HG03521 (cell line): Measurements from ENCODE around the gene AKT1S1.

ENCODE experiments used
- ATAC-seq: cut with Tn5 transposase; IDR thresholded peaks from one replicate; pipeline ENCODE4 v1.9.1; 2021; ENCODE audit warnings: mild to moderate bottlenecking, moderate library complexity; ENCODE audit not compliant: unreplicated experiment

AKT1S1 gene

DNA sequence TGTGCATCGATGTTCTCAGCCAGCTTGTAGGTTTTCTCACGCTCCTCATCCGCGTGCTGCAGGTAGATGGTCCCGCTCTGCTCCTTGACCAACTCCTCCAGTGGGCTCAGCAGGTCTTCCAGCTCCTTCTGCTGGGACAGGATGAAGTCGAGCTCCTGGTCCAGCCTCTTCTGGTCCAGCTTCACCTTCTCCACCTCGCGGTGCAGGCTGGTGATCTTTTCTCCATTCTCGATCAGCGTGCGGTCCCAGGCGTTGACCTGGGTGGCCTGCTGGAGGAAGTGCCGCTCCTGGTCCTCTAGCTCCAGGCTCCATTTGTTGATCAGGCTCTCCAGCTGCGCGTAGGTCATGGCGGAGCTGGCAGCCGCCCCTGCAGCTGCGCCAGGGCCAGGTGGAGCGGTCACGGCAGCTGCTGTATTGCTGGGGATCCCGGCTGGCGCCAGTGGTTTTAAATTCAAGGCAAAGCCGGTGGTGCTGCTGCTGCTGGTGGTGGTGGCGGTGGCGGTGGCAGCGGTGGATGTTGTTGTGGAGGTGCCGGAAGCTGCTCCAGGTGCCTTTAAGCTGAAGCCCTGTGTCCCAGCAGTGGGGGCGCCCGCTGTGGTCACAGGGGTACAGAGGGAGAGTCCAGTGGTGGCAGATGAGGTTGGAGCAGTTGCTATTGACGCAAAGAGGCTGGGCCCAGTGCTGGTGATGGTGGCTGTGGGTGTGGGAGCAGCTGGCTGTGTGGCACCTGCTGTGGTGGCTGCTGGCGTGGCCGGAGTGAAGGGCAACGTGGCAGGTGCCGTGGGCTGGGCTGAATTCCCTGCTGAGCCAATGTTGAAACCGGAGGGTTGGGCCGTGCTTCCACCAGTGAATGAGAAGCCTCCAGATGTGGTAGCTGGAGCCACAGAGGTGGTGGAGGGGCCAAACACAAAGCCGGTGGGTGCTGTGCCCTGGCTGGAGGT, 31.6 kb upstream of the AKT1S1 start:
- ATAC-seq = no peak

DNA sequence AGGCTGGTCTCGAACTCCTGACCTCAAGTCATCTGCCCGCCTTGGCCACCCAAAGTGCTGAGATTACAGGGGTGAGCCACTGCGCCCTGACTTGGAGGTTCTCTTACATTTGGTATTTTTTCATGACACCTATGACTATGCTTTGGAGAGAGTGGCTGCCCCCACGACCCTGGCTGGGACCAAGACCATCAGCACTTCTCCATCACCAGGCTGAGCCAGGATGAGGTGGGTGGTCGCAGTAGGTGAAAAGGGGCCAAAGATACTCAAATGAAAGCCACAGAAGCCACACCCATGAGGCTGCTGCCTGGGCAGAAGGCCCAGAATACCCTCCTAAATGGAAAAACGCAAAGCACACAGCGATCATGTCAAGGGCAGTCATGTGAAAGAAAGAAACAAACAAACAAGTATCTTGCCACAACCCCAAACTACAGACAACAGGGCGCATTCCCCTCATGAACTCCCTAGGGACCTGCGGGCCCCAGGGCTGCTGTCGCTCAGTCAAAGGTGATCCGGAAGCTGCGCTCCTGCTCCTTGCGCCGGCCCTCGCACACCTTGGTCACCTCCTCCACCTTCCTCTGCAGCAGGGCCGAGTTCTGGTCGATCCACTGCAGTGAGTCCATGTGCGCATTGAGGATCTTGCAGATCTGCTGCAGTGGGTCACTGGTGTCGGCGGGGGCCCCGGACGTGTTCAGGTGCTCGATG, 30.7 kb upstream of the AKT1S1 start:
- ATAC-seq = no peak

DNA sequence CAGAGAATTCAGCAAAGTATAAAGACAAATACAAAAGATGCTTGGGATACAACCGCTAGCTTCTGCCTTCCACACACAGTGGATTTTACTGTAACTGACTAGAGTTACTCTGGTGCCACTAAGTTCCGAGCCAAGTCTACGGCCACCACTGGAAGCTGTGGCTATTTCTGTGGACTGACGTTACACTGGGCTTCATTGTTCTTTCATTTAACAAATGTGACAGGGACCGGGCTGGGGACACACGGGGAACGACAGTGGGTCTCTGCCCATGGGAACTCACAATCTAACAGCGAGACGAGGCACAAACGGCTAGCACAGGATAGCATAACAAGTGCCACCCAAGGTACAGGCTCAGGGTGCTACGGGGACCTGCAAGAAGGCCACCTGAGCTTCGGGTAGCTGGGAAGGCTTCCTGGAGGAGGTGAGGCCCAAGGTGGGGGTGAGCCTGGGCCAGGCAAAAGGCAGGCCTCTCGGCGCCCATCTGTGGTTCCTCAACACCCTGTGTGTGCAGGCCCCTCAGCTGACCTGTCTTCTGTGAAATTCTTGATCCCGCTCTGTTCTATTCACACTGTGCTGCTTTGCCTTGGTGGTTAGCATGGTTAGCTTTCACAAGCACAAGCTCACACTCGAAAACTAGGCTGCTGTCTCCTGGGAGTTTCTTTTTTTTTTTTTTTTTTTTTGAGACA, 29.9 kb upstream of the AKT1S1 start:
- ATAC-seq = no peak

DNA sequence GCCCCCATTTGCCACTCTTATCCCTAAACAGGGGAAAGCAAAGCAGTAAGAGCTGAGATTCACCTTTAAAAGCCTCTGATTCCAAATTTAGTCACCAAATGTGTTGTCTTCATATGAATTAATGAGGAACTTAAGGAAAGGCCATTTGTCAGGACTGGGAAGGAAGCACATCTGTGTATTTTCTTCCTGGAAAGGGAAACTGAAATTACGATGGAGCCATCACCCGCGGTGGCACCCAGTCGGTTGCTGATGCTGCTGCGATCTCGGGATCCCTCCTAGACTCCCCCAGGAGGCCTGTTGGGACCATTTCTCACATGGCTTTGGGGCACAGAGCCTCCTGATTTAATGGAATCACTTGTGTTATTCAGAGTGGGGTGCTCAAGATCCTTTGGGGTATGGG, 27.0 kb upstream of the AKT1S1 start:
- no peak for ATAC-seq

DNA sequence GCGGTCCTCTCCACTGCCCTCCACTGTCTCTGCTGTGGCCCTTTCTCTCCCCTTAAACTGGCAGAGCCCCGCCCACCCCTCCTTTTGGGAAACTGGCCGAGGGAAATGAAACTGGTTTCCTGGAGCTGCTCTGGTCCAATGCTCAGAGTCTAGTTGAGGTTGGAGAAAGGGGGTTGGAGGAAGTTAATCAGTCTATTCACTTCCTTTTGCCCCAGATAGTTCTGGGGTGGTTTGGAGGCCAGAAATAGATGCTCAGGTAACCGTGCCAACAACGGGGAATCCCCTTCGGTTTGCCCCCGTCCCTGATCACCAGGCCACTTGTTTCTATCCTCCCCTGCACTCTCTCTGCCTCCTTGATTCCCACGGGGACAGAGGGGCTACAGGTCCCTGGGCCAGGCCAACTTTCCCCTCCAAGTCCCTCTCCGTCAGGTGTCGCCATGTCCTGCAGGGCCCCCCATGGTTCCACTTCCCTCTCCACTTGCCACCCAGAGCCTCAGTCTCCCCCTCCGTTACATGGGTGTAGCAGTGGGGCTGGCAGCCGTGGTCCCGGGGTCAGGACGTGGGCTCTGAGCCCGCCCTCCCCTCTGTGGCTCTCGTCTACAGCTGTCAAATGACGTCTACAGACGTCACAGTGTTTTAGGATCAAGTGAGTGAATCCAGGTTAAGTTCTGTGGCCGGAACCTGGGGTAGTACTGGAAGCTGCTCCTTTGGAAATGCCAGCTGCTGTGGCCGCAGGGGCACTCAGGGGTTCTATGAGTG, 19.9 kb upstream of the AKT1S1 start, which contains the start of gene IL4I1:
Gene IL4I1, minus strand, starts transcription at position 25 of the 759 bp plus-strand sequence. CDS start 727 bp downstream, outside the sequence.
- ATAC-seq = no peak

DNA sequence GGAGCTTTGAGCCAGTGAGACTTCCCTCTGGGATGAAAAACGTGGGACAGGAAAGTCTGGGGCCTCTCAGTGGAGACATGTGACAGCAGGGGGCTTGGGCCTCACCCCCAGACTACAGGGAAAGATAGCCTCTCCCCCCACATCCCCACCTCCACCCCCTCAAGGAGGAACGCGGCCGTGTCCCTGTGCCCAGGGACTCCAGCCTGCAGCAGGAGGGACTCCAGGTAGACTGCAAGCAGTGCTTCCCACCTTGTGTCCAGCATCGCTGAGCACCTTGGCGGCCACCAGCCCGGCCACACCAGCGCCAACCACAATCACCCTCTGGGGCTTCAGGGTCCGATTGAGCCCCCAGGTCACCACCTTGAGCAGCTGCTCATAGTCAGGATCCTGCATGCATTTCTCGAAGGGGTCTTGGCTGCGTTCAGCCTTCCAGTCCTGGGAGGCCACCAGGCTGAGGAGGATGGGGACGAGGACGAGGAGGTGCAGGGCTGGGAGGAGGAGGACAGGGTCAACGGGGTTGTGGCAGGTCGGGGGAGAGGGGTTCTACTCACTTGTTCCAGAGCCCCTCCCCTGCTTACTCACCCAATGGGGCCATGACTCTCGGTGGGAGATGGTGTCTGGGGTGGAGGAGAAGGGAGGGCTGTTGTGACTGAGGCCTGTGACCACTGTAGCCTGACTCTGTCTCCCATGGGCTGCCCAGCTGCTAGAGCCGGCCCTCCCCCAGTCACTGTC, 18.6 kb upstream of the AKT1S1 start:
- ATAC-seq = no peak

DNA sequence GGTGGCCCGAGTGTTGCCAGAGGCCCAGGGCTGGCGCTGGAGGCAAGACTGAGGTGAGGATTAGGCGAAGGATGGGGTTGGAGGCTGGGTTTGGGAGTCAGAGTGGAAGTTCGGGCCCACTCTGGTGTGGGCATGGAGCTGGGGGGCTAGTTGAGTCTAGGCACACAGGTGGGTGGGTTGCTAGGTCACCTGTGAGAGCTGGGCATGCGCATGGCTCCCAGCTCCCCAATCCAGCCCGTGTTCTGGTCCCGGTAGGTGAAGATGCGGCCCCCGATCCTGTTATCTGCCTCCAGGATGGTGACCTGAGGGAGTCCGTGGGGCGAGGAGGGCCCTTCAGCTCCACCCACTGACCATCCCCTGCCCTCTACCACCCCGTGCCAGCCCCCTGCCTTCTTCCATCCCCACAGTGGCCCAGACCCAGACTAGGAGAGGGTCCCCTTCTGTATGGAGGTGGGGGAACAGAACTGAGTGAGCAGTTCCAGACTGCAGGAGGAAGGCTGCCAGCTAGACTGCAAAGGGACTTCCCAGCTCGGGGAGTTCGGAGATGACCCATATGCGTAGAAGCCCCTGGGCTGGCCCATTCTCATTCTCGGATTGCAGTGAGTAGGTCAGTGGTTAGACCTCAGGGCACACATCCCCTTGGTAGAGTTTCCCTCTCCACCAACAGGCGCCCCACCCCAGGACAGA, 17.9 kb upstream of the AKT1S1 start:
- ATAC-seq = no peak

DNA sequence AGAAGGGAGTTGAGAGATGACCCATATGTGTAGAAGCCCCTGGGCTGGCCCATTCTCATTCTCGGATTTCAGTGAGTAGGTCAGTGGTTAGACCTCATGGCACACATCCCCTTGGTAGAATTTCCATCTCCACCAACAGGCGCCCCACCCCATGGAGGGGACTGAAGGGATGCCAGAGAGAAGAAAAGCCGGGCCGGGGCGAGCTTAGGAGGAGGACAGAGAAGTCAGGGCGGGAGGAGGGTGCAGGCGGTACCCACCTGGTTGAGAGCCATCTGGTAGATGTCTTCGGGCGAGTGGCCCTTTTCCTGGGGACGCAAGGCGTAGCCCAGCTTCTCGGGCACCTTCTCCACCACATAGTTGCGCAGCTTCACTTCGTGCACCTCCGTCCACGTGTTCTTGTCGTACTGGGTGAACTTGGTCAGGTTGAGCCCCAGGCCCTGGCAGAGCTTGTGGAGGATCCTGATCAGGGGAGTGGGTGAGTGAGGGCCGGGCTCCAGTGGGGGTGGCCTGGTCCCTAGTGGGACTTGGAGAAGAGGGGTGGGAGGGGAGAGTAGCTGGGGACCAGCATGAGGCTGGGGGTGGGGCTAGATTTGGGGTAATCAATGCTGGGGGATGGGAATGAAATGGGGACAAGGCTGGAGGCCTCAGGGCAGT, 17.0 kb upstream of the AKT1S1 start:
- ATAC-seq = no peak

DNA sequence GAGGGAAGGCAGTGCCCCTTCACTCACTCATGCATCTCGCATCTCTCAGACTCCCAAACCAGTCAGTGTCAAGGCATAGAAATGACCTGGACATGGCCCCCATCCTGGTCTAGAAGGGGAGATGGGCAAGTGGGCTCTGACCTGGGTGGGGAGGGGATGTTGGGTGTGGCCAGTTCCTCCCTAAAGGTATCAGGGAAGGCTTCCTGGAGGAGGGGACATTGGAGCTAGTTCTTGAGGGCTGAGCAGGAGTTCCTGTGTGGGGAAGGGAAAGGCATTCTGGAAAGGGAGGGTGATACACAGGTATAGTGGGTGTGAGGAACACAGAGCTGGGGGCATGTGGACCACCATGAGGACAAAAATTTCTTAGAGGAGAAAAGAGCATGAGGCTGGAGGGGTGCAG, 15.6 kb upstream of the AKT1S1 start:
- ATAC-seq = no peak

DNA sequence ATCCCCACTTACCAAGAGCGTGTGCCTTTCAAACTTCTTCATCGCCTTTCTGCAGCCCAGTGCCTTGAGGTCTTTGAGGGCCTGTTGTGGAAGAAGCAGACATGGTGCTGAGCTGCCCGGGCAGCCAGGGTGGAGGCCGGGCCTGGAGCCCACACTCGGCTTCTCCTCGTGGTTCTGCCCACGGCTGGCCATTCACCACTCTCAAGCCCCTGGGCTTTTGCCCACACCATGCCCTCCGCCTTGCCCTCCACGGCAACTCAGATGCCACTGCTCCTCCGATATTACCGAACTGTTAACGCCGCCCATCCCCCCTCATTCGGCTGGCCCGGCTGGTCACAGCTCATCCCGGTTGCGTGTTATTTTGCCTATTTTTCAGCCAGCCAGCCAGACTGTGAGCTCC, 14.2 kb upstream of the AKT1S1 start:
- ATAC-seq = no peak

DNA sequence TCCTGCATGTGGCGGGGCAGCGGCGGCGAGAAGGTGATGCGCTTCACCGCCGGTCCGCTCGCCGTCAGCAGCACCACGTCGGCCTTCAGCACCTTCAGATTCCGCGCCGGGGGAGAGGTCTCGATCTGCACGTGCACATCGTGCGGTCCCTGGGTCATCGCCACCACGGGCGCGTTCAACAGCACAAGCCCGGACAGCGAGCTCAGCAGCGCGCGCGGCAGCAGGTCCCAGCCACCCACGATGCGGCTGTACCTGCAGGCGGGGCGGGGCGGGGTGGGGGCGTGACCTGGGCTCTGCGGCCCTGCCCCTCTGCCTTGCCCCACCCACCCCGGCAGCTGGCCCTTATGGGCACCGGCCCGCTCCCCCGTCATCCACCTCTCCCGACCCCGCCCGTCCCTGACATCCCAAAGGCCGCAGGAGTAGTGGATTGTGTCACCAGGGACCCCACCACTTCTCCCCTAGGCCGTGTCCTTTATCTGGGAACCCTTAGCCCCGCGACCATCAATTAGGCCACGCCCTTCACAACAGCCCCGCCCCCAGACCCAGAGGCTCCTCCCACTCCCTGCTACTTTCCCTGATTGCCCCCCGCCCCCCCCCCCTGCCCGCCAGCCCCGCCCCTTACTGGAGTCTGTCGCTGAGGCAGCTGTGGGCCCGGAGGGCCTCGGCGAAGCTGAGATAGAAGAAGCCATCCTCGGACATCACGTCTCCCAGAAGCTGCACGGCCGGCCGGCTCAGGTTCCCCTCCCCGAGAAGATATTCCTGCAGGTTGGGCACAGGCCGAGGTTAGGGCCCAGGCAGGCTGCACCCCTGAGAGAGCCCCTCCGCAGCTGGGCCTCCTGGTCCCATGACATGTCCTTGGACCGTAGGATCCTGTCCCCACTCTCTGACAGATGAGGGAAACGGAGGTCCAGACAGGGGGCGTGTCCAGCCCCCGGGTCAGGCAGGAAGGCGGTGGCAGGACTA, 13.5 kb upstream of the AKT1S1 start:
- no peak for ATAC-seq

DNA sequence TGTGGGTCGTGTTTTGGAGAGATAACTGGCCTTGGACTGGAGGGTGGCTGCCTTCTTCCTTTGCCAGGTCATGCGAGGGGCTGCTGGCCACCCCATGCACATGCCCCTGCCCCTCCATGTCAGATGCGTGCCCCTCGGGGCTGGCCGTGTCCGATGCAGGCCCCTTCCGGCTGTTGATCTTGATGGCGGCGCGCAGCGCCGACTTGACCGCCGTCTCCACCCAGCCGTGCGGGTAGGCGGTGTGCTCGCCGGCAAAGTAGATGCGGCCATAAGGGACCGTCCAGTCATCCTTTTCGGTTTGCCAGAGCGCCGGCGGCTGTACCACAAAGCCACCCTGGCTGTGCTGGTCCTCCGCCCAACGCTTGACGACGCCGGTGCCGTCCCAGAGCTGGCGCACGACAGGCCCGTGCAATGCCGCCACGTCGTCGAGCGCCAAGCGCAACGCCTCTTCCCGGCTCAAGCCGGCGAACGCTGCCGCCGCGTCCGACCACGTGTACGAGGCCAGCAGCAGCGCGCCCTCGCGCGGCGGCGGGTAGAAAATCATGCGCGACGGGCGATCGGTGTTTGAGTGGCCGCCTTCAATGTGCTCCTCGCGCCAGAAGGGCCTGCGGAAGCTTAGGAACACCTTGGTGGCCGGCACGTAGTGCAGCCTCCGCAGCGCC, 12.7 kb upstream of the AKT1S1 start:
- ATAC-seq = no peak

DNA sequence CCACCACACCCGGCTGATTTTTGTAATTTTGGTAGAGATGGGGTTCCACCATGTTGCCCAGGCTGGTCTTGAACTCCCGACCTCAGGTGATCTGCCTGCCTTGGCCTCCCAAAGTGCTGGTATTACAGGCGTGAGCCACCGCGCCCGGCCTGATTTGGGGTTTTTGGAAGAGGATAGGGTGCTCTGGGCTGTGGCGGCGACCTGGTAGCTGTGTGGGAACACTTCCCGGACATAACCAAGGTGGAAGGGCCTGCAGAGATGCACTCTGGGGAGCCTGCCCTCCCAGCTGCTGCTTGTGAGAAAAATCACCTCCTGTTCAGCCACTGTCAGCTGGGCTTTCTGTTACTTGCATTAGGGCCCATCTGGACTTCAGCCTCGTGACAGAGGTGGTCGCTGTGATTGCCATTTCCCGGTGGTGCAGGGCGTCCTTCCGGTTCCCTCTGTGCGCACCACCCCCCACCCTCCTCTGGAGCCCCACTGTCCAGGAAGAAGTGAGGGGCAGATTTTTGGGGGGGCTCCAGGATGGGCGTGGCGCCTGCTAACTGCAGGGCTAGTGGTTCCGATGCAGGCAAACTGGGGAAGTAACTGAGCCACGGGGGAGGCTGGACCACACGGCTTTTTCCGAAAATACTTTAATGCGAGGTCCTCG, 12.0 kb upstream of the AKT1S1 start:
- ATAC-seq = no peak

DNA sequence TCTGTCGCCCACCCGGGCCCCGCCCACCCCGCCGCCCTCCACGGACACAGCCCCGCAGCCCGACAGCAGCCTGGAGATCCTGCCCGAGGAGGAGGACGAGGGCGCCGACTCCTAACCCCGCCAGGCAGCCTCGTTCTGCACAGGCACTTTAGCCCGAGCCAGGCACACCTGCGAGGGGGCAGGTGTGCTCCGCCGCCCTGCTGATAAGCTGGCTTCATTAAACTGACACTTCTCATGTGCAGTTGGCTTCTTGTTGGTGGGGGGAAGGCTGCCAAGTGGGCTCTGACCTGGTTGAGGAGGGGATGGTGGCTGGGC, 11.3 kb upstream of the AKT1S1 start:
- ATAC-seq = no peak

DNA sequence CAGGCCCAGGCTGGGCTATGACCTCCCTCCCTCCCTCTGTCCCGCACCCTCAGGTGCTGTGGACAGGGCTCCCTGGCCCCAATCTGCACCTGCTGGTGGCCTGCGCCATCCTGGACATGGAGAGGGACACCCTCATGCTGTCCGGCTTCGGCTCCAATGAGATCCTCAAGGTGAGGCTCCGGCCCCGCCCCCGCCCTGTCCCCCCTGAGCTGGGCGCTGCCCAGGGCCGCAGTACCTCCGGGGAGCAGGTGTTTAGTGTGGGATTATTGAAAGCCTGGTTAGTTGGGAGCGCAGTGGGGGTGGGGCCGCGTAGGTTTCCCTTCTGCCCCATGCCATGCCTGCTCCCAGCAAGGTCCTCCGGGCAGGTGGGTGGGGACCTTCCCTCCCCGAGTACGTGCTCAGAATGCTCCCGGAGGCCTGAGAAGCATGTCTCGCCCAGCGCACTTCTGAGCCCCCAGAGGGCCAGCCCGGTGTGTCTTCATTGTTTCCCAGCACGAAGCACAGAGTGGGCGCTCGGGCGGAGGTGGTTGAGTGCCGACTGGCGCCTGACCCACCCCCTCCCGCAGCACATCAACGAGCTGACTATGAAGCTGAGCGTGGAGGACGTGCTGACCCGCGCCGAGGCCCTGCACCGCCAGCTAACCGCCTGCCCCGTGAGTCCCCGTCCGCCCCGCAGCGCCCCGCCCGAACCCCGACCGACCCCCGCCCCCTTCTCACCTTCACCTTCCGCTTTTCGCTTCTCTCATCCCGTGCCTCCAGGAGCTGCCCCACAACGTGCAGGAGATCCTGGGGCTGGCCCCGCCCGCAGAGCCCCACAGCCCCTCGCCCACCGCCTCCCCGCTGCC, 10.7 kb upstream of the AKT1S1 start:
- no peak for ATAC-seq

DNA sequence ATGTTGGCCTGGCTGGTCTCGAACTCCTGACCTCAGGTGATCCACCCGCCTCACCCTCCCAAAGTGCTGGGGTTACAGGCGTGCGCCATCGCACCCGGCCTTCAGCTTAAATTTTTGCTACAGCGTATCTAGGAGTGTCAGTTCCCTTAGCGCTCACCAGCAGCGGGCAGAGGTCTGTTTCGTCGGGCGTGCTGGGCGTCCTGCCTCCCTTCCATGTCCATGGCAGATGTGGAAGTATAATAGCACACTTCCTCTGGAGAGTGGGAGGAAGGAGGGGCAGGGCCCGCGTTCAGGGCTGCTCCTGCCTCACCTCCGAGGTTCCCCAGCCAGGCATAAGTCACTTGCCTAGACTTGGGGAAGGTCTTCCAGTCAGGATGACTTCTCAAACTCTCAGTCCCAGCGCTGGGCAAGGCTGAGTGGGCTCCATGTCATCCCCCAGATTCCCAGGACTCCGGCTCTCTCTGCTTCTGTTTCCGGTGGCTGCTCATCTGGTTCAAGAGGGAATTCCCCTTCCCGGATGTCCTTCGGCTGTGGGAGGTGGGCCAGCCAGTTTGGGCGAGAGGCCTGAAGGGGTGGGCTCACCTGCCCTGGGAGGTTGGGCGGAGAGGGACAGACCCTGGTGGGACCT, 10.0 kb upstream of the AKT1S1 start:
- no peak for ATAC-seq
